GM21526 (cell line): ENCODE measurements around the gene MZT2A.
"Not testable (repeated sequence)": the region's sequence is repeated elsewhere in the genome, so short reads cannot be mapped to it uniquely, and the experiment has no call there.

ENCODE experiments used
- ATAC-seq: cut with Tn5 transposase; IDR thresholded peaks from one replicate; pipeline ENCODE4 v1.9.1; 2021; ENCODE audit warnings: moderate library complexity; ENCODE audit not compliant: unreplicated experiment, low FRiP score

The MZT2A gene

DNA sequence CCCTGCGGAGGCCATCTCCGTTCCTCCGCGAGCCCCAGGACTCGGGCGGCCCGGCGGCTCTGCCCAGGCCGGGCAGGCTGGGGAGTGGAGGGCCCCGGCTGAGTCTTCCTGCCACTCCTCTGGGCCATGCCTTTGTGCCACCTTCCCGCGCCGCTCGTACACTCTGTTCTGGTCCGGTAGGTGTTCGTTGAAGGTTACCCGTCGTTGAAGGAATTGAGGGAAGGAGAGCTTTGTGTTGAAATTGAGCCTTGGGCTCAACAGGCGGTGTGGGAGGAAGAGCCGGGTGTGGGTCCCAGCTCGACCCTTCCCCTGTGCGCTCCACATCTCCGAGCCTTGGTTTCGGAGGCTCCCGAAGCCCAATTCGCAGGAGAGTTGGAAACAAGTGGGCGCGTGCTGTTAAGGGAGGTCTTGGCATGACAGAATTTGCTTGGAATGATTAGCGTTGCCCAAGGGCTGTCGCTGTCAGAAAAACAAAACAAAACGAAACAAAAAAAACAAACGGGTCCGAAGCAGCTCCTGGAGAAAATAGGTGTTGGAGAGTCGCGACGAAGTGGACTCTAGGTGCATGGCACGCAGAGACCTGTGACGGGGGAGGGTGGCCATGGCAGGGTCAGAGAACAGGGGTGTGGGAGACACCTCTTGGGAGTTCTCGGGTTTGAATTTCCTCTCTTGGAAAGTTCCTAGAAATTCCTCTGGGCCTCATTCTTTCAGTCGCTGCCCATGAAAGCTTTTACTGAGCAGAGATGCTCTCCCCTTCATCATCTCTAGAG lies 1.2 kb upstream of the MZT2A start:
- ATAC-seq, result no peak

DNA sequence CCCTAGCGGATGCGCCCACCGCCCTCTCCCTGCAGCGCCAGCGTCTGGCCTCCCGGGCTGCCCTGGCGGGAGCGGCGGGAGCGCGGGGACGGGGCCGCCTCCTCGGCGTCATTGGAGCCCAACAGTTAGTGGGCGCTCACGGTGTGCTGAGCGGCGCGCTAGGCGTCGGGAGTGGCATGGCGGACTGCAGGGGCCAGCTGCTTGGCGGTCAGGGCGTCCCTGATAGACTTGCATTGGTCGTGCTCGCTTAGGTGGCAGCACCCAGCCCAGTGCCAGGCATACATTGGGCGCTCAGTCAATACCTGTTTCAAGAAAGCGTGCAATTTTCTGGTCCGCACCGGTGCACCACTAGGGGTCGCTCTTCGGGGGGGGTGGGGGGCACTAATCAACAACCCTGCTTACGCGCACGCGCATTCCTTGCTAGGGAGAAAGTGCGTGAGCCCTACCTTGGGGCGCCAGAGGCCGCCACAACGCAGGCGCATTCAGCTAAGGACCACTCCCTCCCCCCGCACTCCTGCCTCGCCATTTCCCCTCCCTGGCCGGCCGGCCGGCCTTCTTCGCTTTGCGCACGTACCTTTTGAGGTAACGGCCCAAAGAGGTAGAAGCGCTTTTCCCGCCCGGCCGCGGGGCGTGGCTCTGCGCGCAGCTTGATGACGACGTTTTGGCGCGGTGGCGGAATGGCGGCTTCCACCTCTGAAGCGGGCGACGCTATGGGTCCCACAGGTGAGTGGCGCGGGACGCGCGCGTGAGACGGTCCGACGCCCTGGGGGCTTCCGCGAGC lies 411 bp upstream of the MZT2A start:
- ATAC-seq, result peak; percentile 66

DNA sequence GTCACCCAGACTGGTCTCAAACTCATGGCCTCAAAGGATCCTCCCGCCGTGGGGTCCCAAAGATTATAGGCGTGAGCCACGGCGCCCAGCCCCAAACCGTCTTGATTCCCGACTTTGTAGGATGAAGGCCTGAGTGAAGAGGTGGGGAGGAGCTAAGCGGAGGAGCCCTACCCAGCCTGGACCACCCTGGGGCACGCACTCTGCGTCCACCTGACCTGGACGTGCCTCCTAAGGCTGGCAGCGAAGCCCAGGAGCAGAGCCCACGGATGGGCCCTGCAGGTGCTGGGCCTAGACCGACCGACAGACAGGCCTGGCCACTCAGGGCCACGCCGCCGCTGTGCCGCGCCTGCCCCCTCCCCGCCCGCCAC lies 744 bp downstream of the MZT2A start:
- peak; percentile 15 for ATAC-seq

DNA sequence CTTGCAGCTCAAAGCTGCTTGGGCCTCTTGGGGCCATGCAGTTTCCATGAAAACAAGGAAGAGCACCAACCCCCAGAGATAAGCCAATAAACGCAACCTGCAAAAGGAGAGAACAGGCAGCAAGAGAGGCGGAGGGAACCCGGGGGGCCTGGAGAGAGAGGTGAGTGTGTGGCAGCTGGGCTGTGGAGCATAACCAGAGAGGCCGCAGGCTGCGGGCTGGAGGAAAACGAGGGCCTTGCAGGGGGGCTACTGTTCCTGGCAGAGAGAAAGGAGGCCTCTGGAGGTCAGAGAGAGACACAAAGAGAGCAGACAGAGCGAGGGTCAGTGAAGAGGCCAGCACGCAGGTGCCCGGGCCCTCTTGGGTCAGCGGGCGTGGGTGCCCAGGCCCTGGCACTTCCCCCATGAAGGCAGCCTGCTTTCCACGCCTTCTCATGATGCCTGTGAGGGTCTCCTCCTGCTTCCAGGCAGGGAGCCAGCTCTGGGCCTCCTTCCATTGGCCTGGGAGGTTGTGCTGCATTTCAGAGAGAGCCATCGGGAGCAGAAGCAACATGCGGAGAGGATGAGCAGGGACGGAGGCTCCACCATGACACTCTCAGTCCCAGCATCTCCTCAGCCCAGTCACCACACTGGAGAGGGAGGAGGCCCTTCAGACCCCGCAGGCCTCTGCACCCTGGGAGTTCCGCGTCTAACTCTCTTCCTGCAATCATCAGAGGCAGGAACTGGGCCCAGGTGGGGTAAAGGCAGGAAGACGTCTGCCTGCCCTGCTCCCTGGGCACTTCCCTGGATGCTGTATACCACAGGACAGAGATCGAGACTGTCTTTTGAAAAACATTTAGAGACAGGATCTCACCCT lies 1.4 kb downstream of the MZT2A start:
- ATAC-seq, result not testable (repeated sequence)

DNA sequence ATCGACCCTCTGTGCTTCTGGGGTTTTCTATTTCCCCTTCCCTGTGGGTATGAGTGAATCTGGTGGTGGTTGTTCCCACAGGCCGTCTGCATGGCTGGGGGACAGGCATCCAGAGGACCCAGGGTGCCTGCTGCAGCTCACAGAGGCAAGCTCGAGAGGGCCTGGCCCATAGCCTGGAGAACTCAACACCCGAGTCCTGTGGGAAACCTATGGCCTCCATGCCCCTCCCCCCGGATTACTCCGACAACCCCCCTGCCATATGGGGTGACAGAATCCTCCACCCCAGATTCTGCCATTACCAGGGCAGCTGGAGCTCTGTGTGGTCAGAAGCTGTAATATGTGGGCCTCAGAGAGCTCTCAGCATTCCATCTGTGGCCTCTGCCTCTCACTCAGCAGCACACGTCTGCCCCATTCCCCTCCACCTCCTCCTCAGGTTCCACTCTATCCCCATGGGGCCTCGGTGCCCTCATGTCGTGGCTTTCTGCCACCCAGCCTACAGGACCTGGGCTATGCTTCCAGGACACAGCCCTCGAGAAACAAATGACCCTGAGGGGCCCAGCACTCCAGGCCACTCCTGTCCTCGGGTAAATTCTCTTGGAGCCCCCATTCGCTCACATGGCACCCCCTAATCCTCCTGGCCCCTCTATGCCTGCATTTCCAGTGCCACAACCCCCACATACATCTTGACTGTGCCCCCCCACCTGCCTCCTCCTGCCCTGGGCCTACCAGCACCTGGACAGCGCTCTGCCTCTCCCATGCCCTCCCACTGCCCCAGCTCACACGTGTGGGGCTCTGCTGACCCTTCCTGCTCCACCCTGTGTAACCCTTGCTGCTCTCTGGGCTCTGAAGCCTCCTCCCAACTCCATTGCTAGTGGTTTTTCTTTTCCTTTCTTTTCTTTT lies 3.6 kb downstream of the MZT2A start:
- ATAC-seq, result no peak

DNA sequence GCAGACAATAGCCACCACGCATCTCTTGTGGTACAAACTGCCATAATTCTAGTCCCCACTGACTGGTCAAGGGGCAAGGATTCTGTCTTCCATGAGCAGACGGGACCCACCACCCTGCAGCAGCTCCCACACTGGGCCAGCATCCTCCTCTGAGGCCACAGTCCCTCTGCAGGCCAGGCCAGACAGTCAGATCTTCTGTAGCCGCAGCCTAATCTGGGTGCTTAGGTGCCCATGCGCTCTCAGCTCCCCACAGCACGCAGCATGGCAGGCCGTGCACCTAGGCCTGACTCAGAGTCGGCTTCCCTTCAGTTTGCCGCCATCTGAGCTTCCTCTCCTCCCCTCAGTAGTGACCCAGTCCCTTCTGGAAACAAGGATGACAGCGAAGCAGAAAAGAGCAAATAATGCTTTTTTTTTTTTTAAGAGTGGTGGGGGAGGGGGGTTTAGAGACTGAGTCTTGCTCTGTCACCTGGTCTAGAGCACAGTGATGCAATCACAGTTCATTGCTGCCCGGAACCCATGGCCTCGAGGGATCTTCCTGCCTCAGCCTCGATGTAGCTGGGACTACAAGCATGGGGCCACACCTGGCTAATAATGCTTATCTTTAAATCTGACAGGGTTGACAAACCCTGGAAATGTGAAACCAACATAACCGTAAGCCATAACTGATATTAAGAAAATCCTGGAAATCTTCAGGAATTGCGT lies 5.8 kb downstream of the MZT2A start:
- ATAC-seq, result not testable (repeated sequence)

DNA sequence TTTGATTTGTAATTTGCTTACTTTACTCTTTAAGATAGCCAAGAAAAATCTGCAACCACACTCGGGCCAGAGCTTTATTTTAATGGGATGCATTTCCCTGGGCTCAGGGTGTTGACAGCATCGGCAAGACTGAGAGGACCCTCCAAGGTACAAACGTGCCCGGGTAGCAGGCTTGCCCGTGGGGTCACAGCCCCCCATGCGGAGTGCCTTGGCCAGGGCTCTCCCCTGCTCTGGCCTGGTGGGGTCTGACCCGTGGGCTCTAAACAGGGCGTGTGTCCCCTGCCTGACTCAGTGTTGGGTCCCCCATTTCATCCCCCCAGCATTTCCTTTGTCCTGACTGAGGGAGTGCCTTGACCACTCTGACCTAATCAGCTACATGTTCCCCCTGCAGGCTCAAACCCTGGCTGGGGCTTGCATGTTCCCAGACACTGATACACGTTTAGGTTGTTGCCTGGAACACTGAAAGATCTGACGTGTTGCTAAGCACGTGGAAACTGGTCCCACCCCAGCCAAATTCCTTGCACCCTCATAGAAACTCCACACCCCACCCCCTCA lies 7.2 kb downstream of the MZT2A start:
- ATAC-seq, result not testable (repeated sequence)

DNA sequence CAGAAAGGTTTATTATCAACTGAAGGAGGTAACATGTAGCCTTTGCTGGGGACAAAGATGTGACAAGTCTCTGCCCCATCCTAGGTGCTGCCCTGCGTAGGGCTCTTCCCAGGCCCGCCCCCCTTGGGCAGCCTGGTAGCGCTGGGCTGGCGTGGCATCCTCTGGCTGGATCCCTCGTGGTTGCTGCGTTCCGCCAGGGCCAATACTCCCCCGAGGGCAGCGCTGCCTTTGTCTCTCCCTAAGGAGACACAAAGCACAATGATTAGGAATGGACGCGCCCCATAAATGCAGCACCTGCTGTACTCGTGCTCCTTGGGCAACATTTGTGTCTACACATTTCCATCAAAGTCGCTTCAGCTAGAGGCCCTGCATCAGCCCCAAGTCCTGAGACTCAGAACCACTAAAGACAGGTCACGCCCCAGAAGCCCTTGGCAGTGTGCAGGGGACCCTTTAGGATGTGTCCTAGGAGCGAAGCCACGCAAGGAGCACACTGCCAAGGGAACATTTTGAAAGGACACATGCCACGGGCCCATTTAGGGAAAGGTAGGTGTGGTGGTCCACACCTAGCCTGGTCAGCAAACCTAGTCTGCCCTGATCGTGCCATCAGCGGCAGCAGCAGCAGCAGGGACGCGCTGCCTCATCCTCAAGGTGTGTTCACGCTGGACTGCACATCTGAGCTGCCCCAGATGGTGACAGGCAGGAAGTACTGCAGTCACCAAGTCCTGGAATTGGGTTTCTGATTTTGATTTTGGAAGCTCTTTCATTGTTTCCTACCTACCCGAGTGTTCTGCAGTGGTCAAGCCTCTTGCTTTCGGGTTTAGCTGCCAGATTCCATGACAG lies 8.0 kb downstream of the MZT2A start:
- not testable (repeated sequence) for ATAC-seq

DNA sequence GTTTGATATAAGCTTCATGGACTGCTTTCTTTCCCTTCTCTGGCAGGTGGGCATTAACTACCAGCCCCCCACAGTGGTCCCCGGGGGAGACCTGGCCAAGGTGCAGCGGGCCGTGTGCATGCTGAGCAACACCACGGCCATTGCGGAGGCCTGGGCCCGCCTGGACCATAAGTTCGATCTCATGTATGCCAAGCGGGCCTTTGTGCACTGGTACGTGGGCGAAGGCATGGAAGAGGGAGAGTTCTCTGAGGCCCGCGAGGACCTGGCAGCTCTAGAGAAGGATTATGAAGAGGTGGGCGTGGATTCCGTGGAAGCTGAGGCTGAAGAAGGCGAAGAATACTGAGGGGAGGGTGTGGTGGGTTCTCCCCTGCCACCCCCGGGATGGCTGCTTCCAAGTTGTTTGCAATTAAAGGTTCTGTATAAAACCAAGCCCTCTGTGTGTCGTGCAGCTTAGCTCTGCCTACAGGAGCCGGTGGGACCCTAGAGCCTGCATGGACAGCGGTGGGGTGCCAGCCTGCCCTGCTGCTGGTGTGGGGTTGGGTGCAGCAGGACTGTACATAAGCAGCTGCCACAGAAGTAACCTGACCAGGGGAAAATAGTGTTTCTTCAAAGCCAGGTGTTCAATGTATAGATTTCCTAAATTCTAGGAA lies 9.6 kb downstream of the MZT2A start:
- not testable (repeated sequence) for ATAC-seq

DNA sequence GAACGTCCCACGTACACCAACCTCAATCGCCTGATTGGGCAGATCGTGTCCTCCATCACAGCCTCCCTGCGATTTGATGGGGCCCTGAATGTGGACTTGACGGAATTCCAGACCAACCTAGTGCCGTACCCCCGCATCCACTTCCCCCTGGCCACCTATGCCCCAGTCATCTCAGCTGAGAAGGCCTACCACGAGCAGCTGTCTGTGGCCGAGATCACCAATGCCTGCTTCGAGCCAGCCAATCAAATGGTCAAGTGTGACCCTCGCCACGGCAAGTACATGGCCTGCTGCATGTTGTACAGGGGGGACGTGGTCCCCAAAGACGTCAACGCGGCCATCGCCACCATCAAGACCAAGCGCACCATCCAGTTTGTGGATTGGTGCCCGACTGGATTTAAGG lies 11.8 kb downstream of the MZT2A start:
- not testable (repeated sequence) for ATAC-seq

DNA sequence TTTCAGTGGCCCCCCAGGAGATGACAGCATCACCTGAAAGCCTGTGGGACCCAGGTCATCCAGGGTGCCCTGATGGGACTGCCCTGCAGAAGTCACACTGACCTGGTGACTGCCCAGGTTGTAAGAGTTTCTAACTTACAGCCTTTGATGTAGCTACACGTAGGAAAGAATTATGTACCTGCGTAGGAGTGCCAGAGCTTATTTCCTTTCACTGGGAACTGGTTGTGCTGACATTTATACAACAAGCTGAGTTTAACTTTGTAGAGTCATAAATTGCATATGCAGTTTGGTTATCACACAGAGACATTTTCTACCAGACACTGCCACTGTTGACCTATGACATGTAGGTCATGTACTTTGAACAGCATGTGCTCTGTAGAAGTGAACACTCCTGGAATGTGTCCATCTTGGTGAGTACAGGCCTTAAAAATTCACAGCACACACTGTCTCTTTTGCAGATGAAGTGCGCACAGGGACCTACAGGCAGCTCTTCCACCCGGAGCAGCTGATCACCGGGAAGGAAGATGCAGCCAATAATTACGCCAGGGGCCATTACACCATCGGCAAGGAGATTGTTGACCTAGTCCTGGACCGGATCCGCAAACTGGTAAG lies 13.2 kb downstream of the MZT2A start:
- not testable (repeated sequence) for ATAC-seq

DNA sequence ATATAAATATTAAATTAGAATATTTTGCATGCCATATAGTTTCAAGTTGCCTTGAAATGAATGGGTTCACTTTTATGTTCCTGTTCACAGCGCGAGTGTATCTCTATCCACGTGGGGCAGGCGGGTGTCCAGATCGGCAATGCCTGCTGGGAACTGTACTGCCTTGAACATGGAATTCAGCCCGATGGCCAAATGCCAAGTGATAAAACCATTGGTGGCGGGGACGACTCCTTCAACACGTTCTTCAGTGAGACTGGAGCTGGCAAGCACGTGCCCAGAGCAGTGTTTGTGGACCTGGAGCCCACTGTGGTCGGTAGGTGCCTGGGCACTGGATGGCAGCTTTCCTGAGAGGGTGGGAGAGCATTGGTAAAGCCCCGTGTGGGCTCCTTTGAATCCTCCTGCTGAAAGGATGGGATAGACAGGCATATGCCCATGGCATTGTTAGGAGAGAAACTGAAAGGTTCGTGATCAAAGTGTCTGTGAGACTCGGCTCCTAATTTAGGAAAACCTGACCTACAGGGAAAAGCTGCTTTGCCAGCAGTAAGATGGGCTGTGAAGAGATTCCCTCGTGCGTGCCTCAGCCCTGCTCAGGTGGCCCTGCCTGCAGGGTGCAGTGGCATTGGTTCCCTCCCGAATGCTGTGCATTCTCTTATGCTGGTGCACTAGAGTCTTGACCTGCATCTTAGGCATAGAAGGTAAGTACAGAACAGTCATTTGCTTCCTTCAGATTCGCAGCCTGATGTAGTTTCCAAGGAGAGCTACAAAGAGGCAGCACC lies 13.9 kb downstream of the MZT2A start:
- ATAC-seq, result not testable (repeated sequence)

DNA sequence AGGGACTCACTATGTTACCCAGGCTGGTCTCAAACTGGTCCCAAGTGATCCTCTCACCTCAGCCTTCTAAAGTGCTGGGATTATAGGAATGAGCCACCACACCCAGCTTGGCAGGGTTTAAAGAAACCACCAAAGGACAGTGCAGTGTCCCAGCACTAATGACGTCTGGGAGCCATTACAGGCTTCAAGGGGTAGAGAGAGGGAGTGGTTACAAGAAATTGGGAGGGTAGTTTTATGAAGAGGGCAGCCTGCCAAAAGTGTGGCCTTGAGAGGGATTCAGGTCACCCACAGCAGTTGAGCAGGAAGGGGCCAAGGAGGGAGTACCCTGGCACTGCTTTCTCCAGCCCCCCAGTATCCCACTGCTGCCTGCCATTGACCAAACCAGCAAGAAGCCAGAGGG lies 15.0 kb downstream of the MZT2A start:
- not testable (repeated sequence) for ATAC-seq

DNA sequence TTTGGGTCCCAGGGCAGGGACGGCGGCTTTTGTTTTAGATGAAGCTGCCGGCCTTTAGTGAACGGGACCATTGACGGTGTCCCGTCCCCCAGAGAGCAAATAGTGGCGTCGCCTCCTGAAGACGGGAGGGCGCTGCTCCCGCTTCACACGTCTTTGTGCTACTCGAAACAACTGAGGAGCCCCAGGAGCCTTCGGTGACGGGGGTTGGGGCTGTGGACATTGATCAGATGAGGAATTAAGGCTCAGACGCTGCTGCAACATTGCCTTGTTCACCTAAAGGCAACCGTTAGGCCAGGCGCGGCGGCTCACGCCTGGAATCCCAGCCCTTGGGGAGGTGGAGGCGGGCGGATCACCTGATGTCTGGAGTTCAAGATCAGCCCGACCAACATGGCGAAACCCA lies 15.8 kb downstream of the MZT2A start:
- not testable (repeated sequence) for ATAC-seq

DNA sequence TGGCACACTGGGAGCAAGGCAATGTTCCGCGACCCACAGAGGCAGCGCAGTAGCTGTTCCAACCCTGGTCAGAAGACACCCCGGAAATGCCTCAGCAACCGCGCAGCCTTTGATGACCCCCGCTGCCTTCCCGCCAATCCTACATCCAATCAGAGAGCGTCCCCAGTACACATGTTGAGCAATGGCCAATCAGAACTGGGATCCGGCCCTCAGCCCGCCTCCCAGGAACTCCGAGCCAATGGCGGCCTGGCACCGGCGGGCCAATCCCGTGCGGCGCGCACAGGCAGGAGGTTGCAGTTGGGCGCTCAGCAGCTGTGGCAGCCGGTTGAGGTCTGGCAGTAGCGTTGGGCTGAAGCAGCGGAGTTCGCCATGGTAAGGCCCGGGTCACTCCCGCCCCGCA lies 16.4 kb downstream of the MZT2A start, which contains the start of gene TUBA3D:
Gene TUBA3D, plus strand, starts transcription at position 289 of the 400 bp plus-strand sequence. Its CDS starts 81 bp downstream, at position 370.
- ATAC-seq, result no peak

DNA sequence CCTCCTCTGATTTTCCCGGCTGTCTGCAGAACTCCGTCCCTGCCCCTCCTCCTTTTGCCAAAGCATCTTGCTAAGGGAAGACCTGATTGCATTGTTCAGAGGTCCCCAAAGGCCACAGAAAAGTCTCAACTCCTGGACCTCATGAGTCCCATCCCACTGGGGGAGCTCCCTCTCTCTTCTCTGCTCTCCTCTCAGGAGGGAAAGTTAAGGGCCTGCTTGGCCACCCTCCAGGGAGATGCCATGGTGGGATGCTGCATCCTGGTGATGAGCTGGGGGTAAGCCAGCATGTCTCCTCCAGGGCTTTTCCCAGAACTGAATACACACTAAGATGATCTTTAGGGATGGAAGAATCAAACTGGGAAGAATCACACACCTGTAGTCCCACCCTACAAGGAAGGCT lies 18.9 kb downstream of the MZT2A start:
- not testable (repeated sequence) for ATAC-seq
